IMR-90 (cell line): ENCODE measurements around the gene CADM2. TPM values are rescaled to one million over a fixed set of nuclear protein-coding genes. Genes with fewer than 3 reads are reported as not detected.

Source experiments
- ATAC-seq: fragments of 200-7000 bp; cut with Tn5 transposase; 2 replicates; pipeline ENCODE4 v1.9.1; 2020; ENCODE audit warnings: low read depth, mild to moderate bottlenecking, moderate library complexity
- BruUV-seq: library from RNA; stranded (reverse); fragments of 400-500 nt; replicated peaks from 2 replicates; lab custom pipeline; 2021; lab: Mats Ljungman, UMichigan
- CTCF ChIA-PET: fragments of 300-600 bp; formaldehyde crosslinking; extraction: SDS; loops from one replicate; lab custom pipeline; 2021; ENCODE audit warnings: antibody characterized with exemption; lab: Yijun Ruan, JAX
- POLR2A ChIA-PET: fragments of 300-600 bp; sonication (Branson Sonifier 250); formaldehyde crosslinking; loops from one replicate; lab custom pipeline; 2022; ENCODE audit warnings: antibody characterized with exemption; ENCODE audit not compliant: unreplicated experiment; lab: Charles Lee
- DNase-seq: peaks from one replicate; pipeline ENCODE4 v3.0.0; 2013
- H2AFZ ChIP-seq: replicated peaks from 2 replicates; pipeline ENCODE3; 2013; ENCODE audit warnings: low read length, mild to moderate bottlenecking; ENCODE audit not compliant: poor library complexity
- H2AK5ac ChIP-seq: 2 replicates; pipeline ENCODE4 v1.6.1; 2013; ENCODE audit warnings: low read depth, low read length, inconsistent platforms
- H2AK9ac ChIP-seq: replicated peaks from 2 replicates; pipeline ENCODE3; 2013; ENCODE audit warnings: mild to moderate bottlenecking, low read depth, low read length, moderate library complexity; ENCODE audit not compliant: poor library complexity
- H2BK120ac ChIP-seq: 2 replicates; pipeline ENCODE4 v1.6.1; 2013; ENCODE audit warnings: low read depth, low read length, inconsistent platforms
- H2BK15ac ChIP-seq: 3 replicates; pipeline ENCODE4 v1.6.1; 2013; ENCODE audit warnings: low read depth, low read length, inconsistent platforms
- H2BK20ac ChIP-seq: 2 replicates; pipeline ENCODE4 v1.6.1; 2013; ENCODE audit warnings: low read depth, mild to moderate bottlenecking, inconsistent platforms, low read length, moderate library complexity
- H2BK5ac ChIP-seq: 2 replicates; pipeline ENCODE4 v1.6.1; 2013; ENCODE audit warnings: mild to moderate bottlenecking, low read depth, low read length, inconsistent platforms; ENCODE audit not compliant: poor library complexity, severe bottlenecking
- H3K14ac ChIP-seq: replicated peaks from 2 replicates; pipeline ENCODE4 v1.6.1; 2013; ENCODE audit warnings: low read depth, low read length, inconsistent platforms
- H3K18ac ChIP-seq: 2 replicates; pipeline ENCODE4 v1.6.1; 2013; ENCODE audit warnings: low read depth, low read length, control low read depth
- H3K23ac ChIP-seq: 2 replicates; pipeline ENCODE4 v1.6.1; 2013; ENCODE audit warnings: low read depth, low read length, inconsistent platforms
- H3K27ac ChIP-seq: 2 replicates; pipeline ENCODE4 v1.5.1; 2013; ENCODE audit warnings: mild to moderate bottlenecking, control low read depth, low read length; ENCODE audit not compliant: insufficient read depth
- H3K27me3 ChIP-seq: 2 replicates; pipeline ENCODE4 v1.6.1; 2013; ENCODE audit warnings: low read length; ENCODE audit not compliant: control insufficient read depth, insufficient read depth
- H3K36me3 ChIP-seq: 2 replicates; pipeline ENCODE4 v1.6.1; 2013; ENCODE audit warnings: low read length, mixed read lengths; ENCODE audit not compliant: control insufficient read depth, insufficient read depth
- H3K4ac ChIP-seq: 2 replicates; pipeline ENCODE4 v1.6.1; 2013; ENCODE audit warnings: low read depth, low read length, inconsistent platforms
- H3K4me1 ChIP-seq: 2 replicates; pipeline ENCODE4 v1.6.1; 2013; ENCODE audit warnings: low read length, mixed read lengths; ENCODE audit not compliant: control insufficient read depth, insufficient read depth
- H3K4me2 ChIP-seq: 2 replicates; pipeline ENCODE4 v1.6.1; 2013; ENCODE audit warnings: low read depth, mild to moderate bottlenecking, control low read depth, low read length, moderate library complexity
- H3K4me3 ChIP-seq: 2 replicates; pipeline ENCODE4 v1.5.1; 2013; ENCODE audit warnings: low read depth, mild to moderate bottlenecking, control low read depth, low read length, moderate library complexity; ENCODE audit not compliant: insufficient read depth
- H3K56ac ChIP-seq: 2 replicates; pipeline ENCODE4 v1.6.1; 2013; ENCODE audit warnings: low read length, inconsistent platforms; ENCODE audit not compliant: insufficient read depth; ENCODE audit errors: extremely low read depth
- H3K79me1 ChIP-seq, 2 experiments: 2 replicates each; pipeline ENCODE4 v1.6.1; 2013; ENCODE audit warnings: low read length in 2 of 2, inconsistent platforms in 1 of 2, low read depth in 1 of 2
- H3K9ac ChIP-seq: 2 replicates; pipeline ENCODE4 v1.6.1; 2013; ENCODE audit warnings: low read depth, low read length, control low read depth
- H3K9me1 ChIP-seq: 2 replicates; pipeline ENCODE4 v1.6.1; 2013; ENCODE audit warnings: low read length, inconsistent platforms; ENCODE audit not compliant: insufficient read depth
- H3K9me3 ChIP-seq: 2 replicates; pipeline ENCODE4 v1.6.1; 2013; ENCODE audit warnings: low read length; ENCODE audit not compliant: control insufficient read depth, insufficient read depth
- H4K20me1 ChIP-seq: 2 replicates; pipeline ENCODE4 v1.6.1; 2013; ENCODE audit warnings: low read length, inconsistent platforms; ENCODE audit not compliant: insufficient read depth
- H4K5ac ChIP-seq: 2 replicates; pipeline ENCODE4 v1.6.1; 2013; ENCODE audit warnings: mild to moderate bottlenecking, low read depth, low read length, control low read depth
- H4K8ac ChIP-seq, 2 experiments: 2 replicates each; pipeline ENCODE4 v1.6.1; 2013; ENCODE audit warnings: low read depth in 2 of 2, low read length in 2 of 2, control low read depth in 1 of 2, inconsistent platforms in 1 of 2
- H4K91ac ChIP-seq: 2 replicates; pipeline ENCODE4 v1.6.1; 2013; ENCODE audit warnings: low read depth, low read length, inconsistent platforms; ENCODE audit not compliant: insufficient read depth
- BHLHE40 ChIP-seq: fragments of 150-350 bp; IDR thresholded peaks from 2 replicates; pipeline ENCODE4 v1.6.1; 2016; ENCODE audit warnings: mild to moderate bottlenecking, low read depth, low read length
- CEBPB ChIP-seq: IDR thresholded peaks from 2 replicates; pipeline ENCODE4 v1.6.1; 2012; ENCODE audit warnings: low read depth, low read length, improper control_type of control experiment
- CHD1 ChIP-seq: IDR thresholded peaks from 2 replicates; pipeline ENCODE4 v1.6.1; 2012; ENCODE audit warnings: low read depth, low read length, improper control_type of control experiment
- FOS ChIP-seq: fragments of 150-350 bp; IDR thresholded peaks from 2 replicates; pipeline ENCODE4 v1.6.1; 2016; ENCODE audit warnings: low read depth, low read length
- MAFK ChIP-seq: IDR thresholded peaks from 2 replicates; pipeline ENCODE4 v1.6.1; 2012; ENCODE audit warnings: low read depth, low read length, improper control_type of control experiment
- MAZ ChIP-seq: IDR thresholded peaks from 2 replicates; pipeline ENCODE4 v1.6.1; 2012; ENCODE audit warnings: low read depth, mild to moderate bottlenecking, low read length, improper control_type of control experiment, moderate library complexity, borderline replicate concordance
- MXI1 ChIP-seq: IDR thresholded peaks from 2 replicates; pipeline ENCODE4 v1.6.1; 2012; ENCODE audit warnings: low read depth, mild to moderate bottlenecking, low read length, moderate library complexity, borderline replicate concordance
- NFE2L2 ChIP-seq: fragments of 150-350 bp; IDR thresholded peaks from 2 replicates; pipeline ENCODE4 v1.6.1; 2016; ENCODE audit warnings: low read depth, mild to moderate bottlenecking, low read length
- POLR2A ChIP-seq: IDR thresholded peaks from 2 replicates; pipeline ENCODE4 v1.6.1; 2012; ENCODE audit warnings: mild to moderate bottlenecking, low read depth, low read length
- RAD21 ChIP-seq: IDR thresholded peaks from 2 replicates; pipeline ENCODE4 v1.6.1; 2012; ENCODE audit warnings: low read length, improper control_type of control experiment
- RCOR1 ChIP-seq: IDR thresholded peaks from 2 replicates; pipeline ENCODE4 v1.6.1; 2012; ENCODE audit warnings: mild to moderate bottlenecking, low read length, improper control_type of control experiment; ENCODE audit not compliant: insufficient replicate concordance
- RFX5 ChIP-seq: IDR thresholded peaks from 2 replicates; pipeline ENCODE4 v1.8.0; 2012; ENCODE audit warnings: low read depth, mild to moderate bottlenecking, low read length, moderate library complexity
- SMC3 ChIP-seq: fragments of 150-350 bp; IDR thresholded peaks from 2 replicates; pipeline ENCODE4 v1.6.1; 2016; ENCODE audit warnings: low read depth, mild to moderate bottlenecking, antibody characterized with exemption, low read length, moderate library complexity
- WGBS, 2 experiments: methylation state at CpG; one replicate each; pipeline versions ENCODE4 v1.1.5 to v1.1.7; 2013; ENCODE audit warnings: missing lambda C conversion rate in 2 of 2; ENCODE audit not compliant: insufficient read length in 1 of 2; ENCODE audit errors: extremely low coverage in 2 of 2; 5-methylcytosine and 5-hydroxymethylcytosine counted together
- dilution Hi-C: fragments of 300-500 bp; cut with HindIII; formaldehyde crosslinking; loops from one replicate; pipeline ENCODE4 v1.14.3; 2018; ENCODE audit warnings: low sequenced_read_pairs; ENCODE audit not compliant: unreplicated experiment
- in situ Hi-C: fragments of 300-500 bp; cut with MboI; formaldehyde crosslinking; loops from 3 replicates; pipeline ENCODE4 v1.14.3; 2019; ENCODE audit warnings: low sequenced_read_pairs, inconsistent platforms, mixed read lengths
- intact Hi-C: fragments of 100-400 bp; cut with micrococcal nuclease; formaldehyde crosslinking; loops from 2 replicates; pipeline ENCODE4 v1.10.0; 2022
- polyA plus RNA-seq, 3 experiments: library from polyadenylated mRNA; depleted of rRNA; stranded (reverse); fragments of >200 nt; gene quantifications; 2 replicates each; pipeline ENCODE4 v1.2.3, GENCODE V29; 2012; ENCODE audit warnings: low replicate concordance in 1 of 3
- total RNA-seq: library from RNA; depleted of rRNA; stranded (reverse); fragments of >200 nt; gene quantifications from 2 replicates; pipeline ENCODE4 v1.2.3, GENCODE V29; 2012
- TF ChIP-seq, protein P1 (sequence below): fragments of 150-350 bp; IDR thresholded peaks from 2 replicates; pipeline ENCODE4 v1.6.1; 2016; ENCODE audit warnings: low read depth, mild to moderate bottlenecking, low read length, moderate library complexity, borderline replicate concordance
- TF ChIP-seq, protein P2 (sequence below): fragments of 150-350 bp; IDR thresholded peaks from 2 replicates; pipeline ENCODE4 v1.6.1; 2017; ENCODE audit warnings: mild to moderate bottlenecking, antibody characterized with exemption, low read length, low read depth
- TF ChIP-seq, protein P3 (sequence below): conservative IDR thresholded peaks from 2 replicates; pipeline ENCODE4 v1.5.1; 2012; ENCODE audit warnings: mild to moderate bottlenecking, low read depth, low read length, improper control_type of control experiment

CADM2 gene
- total and polyA plus RNA-seq, 2 of the 4 experiments (the other 2 are of a cell fraction), result not detected

DNA sequence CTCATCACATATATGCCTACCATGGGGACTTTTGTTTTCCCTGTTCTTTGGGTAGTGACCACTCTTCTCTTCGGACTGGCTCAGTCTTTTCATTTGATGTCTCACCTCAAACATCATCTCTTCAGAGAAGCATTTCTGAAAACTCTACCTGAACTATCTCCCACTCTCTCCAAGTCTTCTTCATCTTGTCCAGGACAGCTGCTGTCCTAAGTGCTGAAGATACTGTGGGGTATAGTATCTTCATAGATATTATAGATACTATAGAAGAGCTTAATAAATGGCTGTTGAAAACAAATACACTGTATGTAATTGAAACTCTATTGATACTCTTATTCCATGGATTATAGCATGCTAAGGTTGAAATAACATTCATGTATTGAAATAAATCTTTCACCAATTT lies 672.3 kb downstream of the CADM2 start:
- Histone ChIP-seq H3K23ac (no peak overlapping the region), H3K4me1 (no peaks in the 10 kb centered on the region), H2BK20ac (no peak overlapping the region), H4K20me1 (no peaks in the 10 kb centered on the region), H3K4ac (no peak overlapping the region), H2AK9ac (no peak overlapping the region), H4K91ac (no peak overlapping the region), H4K8ac (no peak overlapping the region), H4K5ac (no peak overlapping the region), H3K79me1 (no peaks in the 10 kb centered on the region), H3K18ac (no peak overlapping the region), H2BK15ac (no peak overlapping the region), H3K14ac (no peak overlapping the region), H3K9ac (no peak overlapping the region), H2AFZ (no peak overlapping the region), H3K27ac (no peak overlapping the region), H3K27me3 (no peaks in the 10 kb centered on the region), H3K56ac (no peak overlapping the region), H3K9me3 (no peaks in the 10 kb centered on the region), H2BK120ac (no peak overlapping the region), H3K9me1 (no peaks in the 10 kb centered on the region), H2BK5ac (no peak overlapping the region), H2AK5ac (no peak overlapping the region), H3K4me3 (no peak overlapping the region), H3K36me3 (no peaks in the 10 kb centered on the region), H3K4me2 (no peak overlapping the region)
- in situ Hi-C loops, result no loop called here
- dilution Hi-C loops, result no loop called here
- WGBS, 2 experiments, result no CpG with 5 or more reads among the region's 1 CpG
- POLR2A ChIA-PET, result no interaction called here
- no TSS peak for BruUV-seq
- intact Hi-C loops, result no loop called here
- no peak for ATAC-seq
- TF ChIP-seq CHD1 (no peak), MAZ (no peak), SMC3 (no peak), RCOR1 (no peak), MXI1 (no peak), RAD21 (no peak), FOS (no peak), BHLHE40 (no peak), MAFK (no peak), NFE2L2 (no peak), POLR2A (no peak), CEBPB (no peak), RFX5 (no peak)
- TF ChIP-seq, protein P1, sequence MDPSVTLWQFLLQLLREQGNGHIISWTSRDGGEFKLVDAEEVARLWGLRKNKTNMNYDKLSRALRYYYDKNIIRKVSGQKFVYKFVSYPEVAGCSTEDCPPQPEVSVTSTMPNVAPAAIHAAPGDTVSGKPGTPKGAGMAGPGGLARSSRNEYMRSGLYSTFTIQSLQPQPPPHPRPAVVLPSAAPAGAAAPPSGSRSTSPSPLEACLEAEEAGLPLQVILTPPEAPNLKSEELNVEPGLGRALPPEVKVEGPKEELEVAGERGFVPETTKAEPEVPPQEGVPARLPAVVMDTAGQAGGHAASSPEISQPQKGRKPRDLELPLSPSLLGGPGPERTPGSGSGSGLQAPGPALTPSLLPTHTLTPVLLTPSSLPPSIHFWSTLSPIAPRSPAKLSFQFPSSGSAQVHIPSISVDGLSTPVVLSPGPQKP, result no peak
- TF ChIP-seq, protein P2, sequence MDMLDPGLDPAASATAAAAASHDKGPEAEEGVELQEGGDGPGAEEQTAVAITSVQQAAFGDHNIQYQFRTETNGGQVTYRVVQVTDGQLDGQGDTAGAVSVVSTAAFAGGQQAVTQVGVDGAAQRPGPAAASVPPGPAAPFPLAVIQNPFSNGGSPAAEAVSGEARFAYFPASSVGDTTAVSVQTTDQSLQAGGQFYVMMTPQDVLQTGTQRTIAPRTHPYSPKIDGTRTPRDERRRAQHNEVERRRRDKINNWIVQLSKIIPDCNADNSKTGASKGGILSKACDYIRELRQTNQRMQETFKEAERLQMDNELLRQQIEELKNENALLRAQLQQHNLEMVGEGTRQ, result no peak
- TF ChIP-seq, protein P3, sequence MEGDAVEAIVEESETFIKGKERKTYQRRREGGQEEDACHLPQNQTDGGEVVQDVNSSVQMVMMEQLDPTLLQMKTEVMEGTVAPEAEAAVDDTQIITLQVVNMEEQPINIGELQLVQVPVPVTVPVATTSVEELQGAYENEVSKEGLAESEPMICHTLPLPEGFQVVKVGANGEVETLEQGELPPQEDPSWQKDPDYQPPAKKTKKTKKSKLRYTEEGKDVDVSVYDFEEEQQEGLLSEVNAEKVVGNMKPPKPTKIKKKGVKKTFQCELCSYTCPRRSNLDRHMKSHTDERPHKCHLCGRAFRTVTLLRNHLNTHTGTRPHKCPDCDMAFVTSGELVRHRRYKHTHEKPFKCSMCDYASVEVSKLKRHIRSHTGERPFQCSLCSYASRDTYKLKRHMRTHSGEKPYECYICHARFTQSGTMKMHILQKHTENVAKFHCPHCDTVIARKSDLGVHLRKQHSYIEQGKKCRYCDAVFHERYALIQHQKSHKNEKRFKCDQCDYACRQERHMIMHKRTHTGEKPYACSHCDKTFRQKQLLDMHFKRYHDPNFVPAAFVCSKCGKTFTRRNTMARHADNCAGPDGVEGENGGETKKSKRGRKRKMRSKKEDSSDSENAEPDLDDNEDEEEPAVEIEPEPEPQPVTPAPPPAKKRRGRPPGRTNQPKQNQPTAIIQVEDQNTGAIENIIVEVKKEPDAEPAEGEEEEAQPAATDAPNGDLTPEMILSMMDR, result no peak
- CTCF ChIA-PET, result no interaction called here
- no peak for DNase-seq
